ENCODE data around the gene TRMT44.
"Not testable (repeated sequence)": the region's sequence is repeated elsewhere in the genome, so short reads cannot be mapped to it uniquely, and the experiment has no call there.

The TRMT44 gene

GRCh38 chr4:8469550-8469949 lies 29.0 kb downstream of the TRMT44 start:
- DNase-seq (ENCODE audit: low read depth): no peak

GRCh38 chr4:8470451-8471024 lies 30.0 kb downstream of the TRMT44 start:
- no peak for DNase-seq (ENCODE audit: low read depth)

- DNase-seq (ENCODE audit: low read depth): no peak
These were observed 30.8 kb downstream of the TRMT44 start for GRCh38 chr4:8471211-8471875.

- no peak for DNase-seq (ENCODE audit: low read depth)
These were observed 31.6 kb downstream of the TRMT44 start for GRCh38 chr4:8472158-8472688.

- DNase-seq (ENCODE audit: low read depth): no peak
These were observed 32.2 kb downstream of the TRMT44 start for GRCh38 chr4:8472689-8473197.

GRCh38 chr4:8473198-8473919 lies 32.8 kb downstream of the TRMT44 start:
- DNase-seq (ENCODE audit: low read depth): no peak

GRCh38 chr4:8473920-8474590 lies 33.5 kb downstream of the TRMT44 start:
- no peak for DNase-seq (ENCODE audit: low read depth)

- no peak for DNase-seq (ENCODE audit: low read depth)
These were observed 34.3 kb downstream of the TRMT44 start for GRCh38 chr4:8474856-8475255.

GRCh38 chr4:8475751-8476575 lies 35.4 kb downstream of the TRMT44 start:
- DNase-seq (ENCODE audit: low read depth): no peak

- DNase-seq (ENCODE audit: low read depth): no peak
These were observed 36.6 kb downstream of the TRMT44 start for GRCh38 chr4:8477095-8477635.

GRCh38 chr4:8477676-8478075 lies 37.1 kb downstream of the TRMT44 start:
- DNase-seq (ENCODE audit: low read depth): no peak

GRCh38 chr4:8478371-8478770 lies 37.8 kb downstream of the TRMT44 start:
- no peak for DNase-seq (ENCODE audit: low read depth)

- DNase-seq (ENCODE audit: low read depth): no peak
These were observed 38.5 kb downstream of the TRMT44 start for GRCh38 chr4:8478801-8479744.

GRCh38 chr4:8480221-8480620 lies 39.6 kb downstream of the TRMT44 start:
- no peak for DNase-seq (ENCODE audit: low read depth)

- not testable (repeated sequence) for DNase-seq (ENCODE audit: low read depth)
These were observed 46.1 kb downstream of the TRMT44 start for GRCh38 chr4:8486643-8487042.

GRCh38 chr4:8488791-8489369 lies 48.3 kb downstream of the TRMT44 start:
- DNase-seq (ENCODE audit: low read depth): no peak

GRCh38 chr4:8491478-8491877 lies 50.9 kb downstream of the TRMT44 start:
- DNase-seq (ENCODE audit: low read depth): not testable (repeated sequence)

GRCh38 chr4:8492174-8492573 lies 51.6 kb downstream of the TRMT44 start:
- DNase-seq (ENCODE audit: low read depth): no peak

GRCh38 chr4:8493484-8493883 lies 52.9 kb downstream of the TRMT44 start:
- DNase-seq (ENCODE audit: low read depth): no peak

GRCh38 chr4:8494218-8494617 lies 53.6 kb downstream of the TRMT44 start:
- no peak for DNase-seq (ENCODE audit: low read depth)
